GM12878 (cell line): ENCODE results near the gene EBF3. TPM values are rescaled to one million over a fixed set of nuclear protein-coding genes. Genes with fewer than 3 reads are reported as not detected.

ENCODE experiments used
- ATAC-seq: fragments of 200-7000 bp; cut with Tn5 transposase; 3 replicates; pipeline ENCODE4 v1.9.1; 2020; ENCODE audit warnings: mild to moderate bottlenecking, moderate library complexity
- BruUV-seq: library from RNA; stranded (reverse); fragments of 400-500 nt; replicated peaks from 2 replicates; lab custom pipeline; 2021; lab: Mats Ljungman, UMichigan
- CTCF ChIA-PET: fragments of 300-600 bp; sonication (Branson Sonifier 250); formaldehyde crosslinking; extraction: SDS; loops from one replicate; lab custom pipeline; 2021; ENCODE audit warnings: inconsistent platforms; lab: Yijun Ruan, JAX
- POLR2A ChIA-PET: fragments of 350-600 bp; formaldehyde crosslinking; extraction: SDS; loops from one replicate; lab custom pipeline; 2021; ENCODE audit warnings: inconsistent platforms; lab: Charles Lee
- RAD21 ChIA-PET: fragments of 300-600 bp; sonication (Branson Sonifier 250); formaldehyde crosslinking; loops from one replicate; lab custom pipeline; 2023; ENCODE audit warnings: antibody characterized with exemption; ENCODE audit not compliant: unreplicated experiment; lab: Charles Lee
- SMC1A ChIA-PET: fragments of 300-600 bp; sonication (Branson Sonifier 250); formaldehyde crosslinking; loops from one replicate; lab custom pipeline; 2023; ENCODE audit not compliant: unreplicated experiment, uncharacterized antibody; lab: Charles Lee
- DNase-seq: peaks from one replicate; pipeline ENCODE4 v3.0.0-alpha.2; 2011; ENCODE audit warnings: low read depth, low spot score
- FAIRE-seq: peaks from 3 replicates; lab custom pipeline; 2011; peaks lifted over from hg19 to GRCh38; lab: Jason Lieb, UNC
- H2AFZ ChIP-seq: 2 replicates; pipeline ENCODE4 v1.6.0; 2011; ENCODE audit warnings: low read depth, low read length, control low read depth; ENCODE audit not compliant: control insufficient read depth
- H3K27ac ChIP-seq: 2 replicates; pipeline ENCODE4 v1.5.1; 2011; ENCODE audit warnings: control low read depth; ENCODE audit not compliant: control insufficient read depth, insufficient read depth
- H3K27me3 ChIP-seq, 2 experiments: replicated peaks in 1 of 2; 2 replicates each; pipeline versions ENCODE4 v1.6.0 to v1.6.1; 2011; ENCODE audit warnings: low read length in 1 of 2; ENCODE audit not compliant: control insufficient read depth in 2 of 2, insufficient read depth in 2 of 2
- H3K36me3 ChIP-seq, 2 experiments: 2 replicates each; pipeline ENCODE4 v1.5.1; 2011; ENCODE audit warnings: low read length in 1 of 2; ENCODE audit not compliant: control insufficient read depth in 2 of 2, insufficient read depth in 2 of 2
- H3K4me1 ChIP-seq: 2 replicates; pipeline ENCODE4 v1.6.1; 2011; ENCODE audit warnings: mild to moderate bottlenecking, low read length, moderate library complexity, mixed read lengths; ENCODE audit not compliant: control insufficient read depth, insufficient read depth
- H3K4me2 ChIP-seq: 2 replicates; pipeline ENCODE4 v1.6.0; 2011; ENCODE audit warnings: control low read depth; ENCODE audit not compliant: control insufficient read depth, insufficient read depth
- H3K4me3 ChIP-seq: fragments of 200-600 bp; sonication (generic); 2 replicates; pipeline ENCODE4 v1.5.1; 2016
- H3K79me2 ChIP-seq: 2 replicates; pipeline ENCODE4 v1.6.0; 2011; ENCODE audit warnings: low read length; ENCODE audit not compliant: control insufficient read depth, insufficient read depth
- H3K9ac ChIP-seq: 2 replicates; pipeline ENCODE4 v1.8.0; 2011; ENCODE audit warnings: low read length, control low read depth, mixed read lengths; ENCODE audit not compliant: control insufficient read depth, insufficient read depth
- H3K9me3 ChIP-seq: replicated peaks from 3 replicates; pipeline ENCODE4 v1.5.1; 2011; ENCODE audit warnings: mild to moderate bottlenecking, low read length; ENCODE audit not compliant: control insufficient read depth, insufficient read depth
- H4K20me1 ChIP-seq: 2 replicates; pipeline ENCODE4 v1.6.0; 2011; ENCODE audit not compliant: control insufficient read depth, insufficient read depth
- BACH1 ChIP-seq: fragments of 450-650 bp; IDR thresholded peaks from 2 replicates; pipeline ENCODE4 v1.6.1; 2017; ENCODE audit warnings: mild to moderate bottlenecking, borderline replicate concordance
- BHLHE40 ChIP-seq, 2 experiments: fragments of 450-650 bp in 1 of 2; IDR thresholded peaks; 2 replicates each; pipeline ENCODE4 v1.6.1; 2011 to 2017; ENCODE audit warnings: low read depth in 2 of 2, borderline replicate concordance in 1 of 2, improper control_type of control experiment in 1 of 2, low read length in 1 of 2, mild to moderate bottlenecking in 1 of 2
- ETV6 ChIP-seq, 2 experiments: fragments of 450-650 bp in 1 of 2; IDR thresholded peaks in 1 of 2; conservative IDR thresholded peaks in 1 of 2; 2 replicates each; pipeline ENCODE4 v1.6.1; 2014; ENCODE audit warnings: antibody characterized with exemption in 1 of 2, borderline replicate concordance in 1 of 2, low read depth in 1 of 2, mild to moderate bottlenecking in 1 of 2, moderate library complexity in 1 of 2
- MAX ChIP-seq: IDR thresholded peaks from 2 replicates; pipeline ENCODE4 v1.6.1; 2012; ENCODE audit warnings: low read depth, low read length, improper control_type of control experiment
- WGBS: methylation state at CpG from one replicate; pipeline ENCODE4 v1.1.6; 2016; ENCODE audit warnings: low lambda C conversion rate; ENCODE audit not compliant: insufficient replicate concordance, insufficient coverage; ENCODE audit errors: missing lambda C conversion rate; 5-methylcytosine and 5-hydroxymethylcytosine counted together
- in situ Hi-C: fragments of 300-500 bp; cut with MboI; formaldehyde crosslinking; loops from 9 replicates; pipeline ENCODE4 v1.14.3; 2018; ENCODE audit warnings: mixed read lengths
- intact Hi-C: fragments of 100-400 bp; cut with micrococcal nuclease; formaldehyde crosslinking; loops from one replicate; pipeline ENCODE4 v1.14.2; 2022; ENCODE audit not compliant: unreplicated experiment
- polyA plus RNA-seq, 11 experiments: library from polyadenylated mRNA; depleted of rRNA in 4 of 11; unstranded in 6 of 11; stranded (reverse) in 5 of 11; fragments of >200 nt; fragmentation: Nextera tagmentation in 4 of 11; fragmentation: Illumina TruSeq in 1 of 11; extraction: Ambion mirVana in 4 of 11; extraction: Trizol in 1 of 11; gene quantifications; 1 replicate in 1 of 11; 2 replicates in 10 of 11; pipeline versions ENCODE4 v1.2.1 to v1.2.3, GENCODE V29; 2011 to 2016; ENCODE audit warnings: inconsistent platforms in 2 of 11, missing spikeins in 2 of 11, low read depth in 1 of 11
- total RNA-seq, 4 experiments: library from RNA; depleted of rRNA in 3 of 4; stranded (reverse); fragments of >200 nt in 3 of 4; fragmentation: Illumina TruSeq in 1 of 4; extraction: Trizol in 1 of 4; gene quantifications; 2 replicates each; pipeline versions ENCODE4 v1.2.1 to v1.2.3, GENCODE V29; 2013 to 2021

EBF3 gene
- total and polyA plus RNA-seq, 10 of the 15 experiments (the other 5 are each of a cell fraction or from before 2014, with no cell fraction given), result not detected

- no peak for ATAC-seq
- ChIA-PET SMC1A (no interaction called here), POLR2A (no interaction called here), CTCF (no interaction called here), RAD21 (no interaction called here)
- no TSS peak for BruUV-seq
- Histone ChIP-seq H3K9ac (no peak overlapping the region), H3K36me3 (no peaks in the 10 kb centered on the region), H3K79me2 (no peaks in the 10 kb centered on the region), H3K4me3 (no peak overlapping the region), H2AFZ (no peak overlapping the region), H4K20me1 (no peaks in the 10 kb centered on the region), H3K4me2 (no peak overlapping the region), H3K4me1 (no peaks in the 10 kb centered on the region), H3K27me3 (no peaks in the 10 kb centered on the region), H3K27ac (no peak overlapping the region), H3K9me3 (no peaks in the 10 kb centered on the region)
- intact Hi-C loops, result no loop called here
- no peak for FAIRE-seq
- no peak for DNase-seq
- in situ Hi-C loops, result no loop called here
- TF ChIP-seq BHLHE40 (IDR thresholded peaks at IDR 0.05; ENCODE audit: borderline replicate concordance in 1 of 2, low read depth in 2 of 2, low read length in 1 of 2), result no peak
- WGBS, result 91% methylated on average over 26 of the region's 26 CpGs
These were observed 125.3 kb downstream of the EBF3 start for GRCh38 chr10:129838794-129839193.

- 69% methylated on average over 26 of the region's 26 CpGs for WGBS
- ChIA-PET POLR2A (no interaction called here), RAD21 (no interaction called here), SMC1A (no interaction called here), CTCF (no interaction called here)
- FAIRE-seq (no peak), ATAC-seq (no peak), DNase-seq (no peak)
- H3K4me3 ChIP-seq, result no peak overlapping the region
- TF ChIP-seq MAX (no peak), BACH1 (no peak), ETV6 (conservative IDR thresholded peaks at IDR 0.05 in 1 of 2, IDR thresholded peaks at IDR 0.05 in 1 of 2; ENCODE audit: borderline replicate concordance in 1 of 2, low read depth in 1 of 2) (no peak)
- H3K36me3 ChIP-seq, result no peaks in the 10 kb centered on the region
- H3K9ac ChIP-seq, result no peak overlapping the region
- H3K27me3 ChIP-seq, result no peaks in the 10 kb centered on the region
- no peak overlapping the region for H2AFZ ChIP-seq
- intact Hi-C loops (no loop called here), in situ Hi-C loops (no loop called here)
- H3K27ac ChIP-seq, result no peak overlapping the region
- H3K9me3 ChIP-seq, result no peaks in the 10 kb centered on the region
- H3K4me1 ChIP-seq, result no peaks in the 10 kb centered on the region
- BruUV-seq, result no TSS peak
- no peaks in the 10 kb centered on the region for H3K79me2 ChIP-seq
- H3K4me2 ChIP-seq, result no peak overlapping the region
- no peaks in the 10 kb centered on the region for H4K20me1 ChIP-seq
These were observed 126.0 kb downstream of the EBF3 start for GRCh38 chr10:129837909-129838582.
